ENCODE data around the gene ONECUT3.

Gene ONECUT3

DNA sequence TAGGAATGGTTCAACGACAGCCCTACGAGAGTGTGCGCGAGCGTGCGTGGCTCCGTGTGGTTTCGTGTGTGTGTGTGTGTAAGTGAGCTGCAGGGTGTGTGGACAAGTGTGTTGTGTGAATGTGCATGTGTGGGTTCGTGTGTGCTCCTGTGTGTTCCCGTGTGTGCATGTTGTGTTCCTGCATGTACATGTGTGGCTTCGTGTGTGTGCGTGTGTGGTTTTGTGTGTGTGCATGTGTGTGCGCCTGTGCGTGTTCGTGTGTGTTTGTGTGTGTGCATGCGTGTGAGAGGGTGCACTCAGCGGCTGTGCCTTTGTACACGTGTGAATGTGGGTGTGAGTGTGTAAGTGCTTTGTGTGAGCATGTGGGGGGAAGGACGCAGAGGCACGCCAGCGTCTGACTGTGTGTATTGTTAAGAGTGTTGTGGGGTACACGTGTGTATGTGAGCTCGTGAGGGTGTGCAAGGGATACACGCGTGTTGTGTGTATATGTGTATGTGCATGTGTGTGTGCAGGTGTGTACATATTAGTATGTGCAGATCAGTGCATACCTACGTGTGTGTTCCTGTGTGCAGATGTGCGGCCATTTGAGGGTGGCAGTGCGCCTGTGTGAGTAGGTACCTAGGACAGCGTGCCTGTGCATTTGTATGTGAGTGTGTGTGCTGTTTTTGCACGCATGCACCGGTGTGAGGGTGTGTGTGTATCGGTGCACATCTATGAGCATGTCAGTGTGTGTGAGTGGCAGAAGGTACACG lies 24.3 kb upstream of the ONECUT3 start:
- Histone ChIP-seq H2AFZ (ENCODE audit: low read length) (no peak overlapping the region), H3K79me2 (ENCODE audit: insufficient read depth, low read length) (no peaks in the 10 kb centered on the region), H4K20me1 (ENCODE audit: insufficient read depth, low read length, poor library complexity, severe bottlenecking) (no peaks in the 10 kb centered on the region), H3K4me1 (ENCODE audit: insufficient read depth, low read length, poor library complexity, severe bottlenecking) (no peaks in the 10 kb centered on the region), H3K9me3 (ENCODE audit: insufficient read depth, low read depth, low read length) (no peaks in the 10 kb centered on the region), H3K27me3 (ENCODE audit: insufficient read depth, low read length, poor library complexity, severe bottlenecking) (no peaks in the 10 kb centered on the region), H3K9ac (ENCODE audit: low read depth, low read length, poor library complexity, severe bottlenecking) (no peak overlapping the region), H3K36me3 (ENCODE audit: insufficient read depth, low read length) (no peaks in the 10 kb centered on the region), H3K4me3 (ENCODE audit: low read length, poor library complexity, severe bottlenecking) (no peak overlapping the region), H3F3A (ENCODE audit: low read depth) (no peaks in the 10 kb centered on the region), H3K9me2 (replicated peaks; ENCODE audit: low read depth, low read length) (no peaks in the 10 kb centered on the region), H3K4me2 (ENCODE audit: low read depth, low read length, poor library complexity, severe bottlenecking) (no peak overlapping the region)
- TF ChIP-seq EZH2phosphoT487 (IDR thresholded peaks at IDR 0.05; ENCODE audit: borderline replicate concordance), result no peak
- TF ChIP-seq, protein P1, sequence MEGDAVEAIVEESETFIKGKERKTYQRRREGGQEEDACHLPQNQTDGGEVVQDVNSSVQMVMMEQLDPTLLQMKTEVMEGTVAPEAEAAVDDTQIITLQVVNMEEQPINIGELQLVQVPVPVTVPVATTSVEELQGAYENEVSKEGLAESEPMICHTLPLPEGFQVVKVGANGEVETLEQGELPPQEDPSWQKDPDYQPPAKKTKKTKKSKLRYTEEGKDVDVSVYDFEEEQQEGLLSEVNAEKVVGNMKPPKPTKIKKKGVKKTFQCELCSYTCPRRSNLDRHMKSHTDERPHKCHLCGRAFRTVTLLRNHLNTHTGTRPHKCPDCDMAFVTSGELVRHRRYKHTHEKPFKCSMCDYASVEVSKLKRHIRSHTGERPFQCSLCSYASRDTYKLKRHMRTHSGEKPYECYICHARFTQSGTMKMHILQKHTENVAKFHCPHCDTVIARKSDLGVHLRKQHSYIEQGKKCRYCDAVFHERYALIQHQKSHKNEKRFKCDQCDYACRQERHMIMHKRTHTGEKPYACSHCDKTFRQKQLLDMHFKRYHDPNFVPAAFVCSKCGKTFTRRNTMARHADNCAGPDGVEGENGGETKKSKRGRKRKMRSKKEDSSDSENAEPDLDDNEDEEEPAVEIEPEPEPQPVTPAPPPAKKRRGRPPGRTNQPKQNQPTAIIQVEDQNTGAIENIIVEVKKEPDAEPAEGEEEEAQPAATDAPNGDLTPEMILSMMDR (conservative IDR thresholded peaks at IDR 0.05; ENCODE audit: low read length), result no peak

DNA sequence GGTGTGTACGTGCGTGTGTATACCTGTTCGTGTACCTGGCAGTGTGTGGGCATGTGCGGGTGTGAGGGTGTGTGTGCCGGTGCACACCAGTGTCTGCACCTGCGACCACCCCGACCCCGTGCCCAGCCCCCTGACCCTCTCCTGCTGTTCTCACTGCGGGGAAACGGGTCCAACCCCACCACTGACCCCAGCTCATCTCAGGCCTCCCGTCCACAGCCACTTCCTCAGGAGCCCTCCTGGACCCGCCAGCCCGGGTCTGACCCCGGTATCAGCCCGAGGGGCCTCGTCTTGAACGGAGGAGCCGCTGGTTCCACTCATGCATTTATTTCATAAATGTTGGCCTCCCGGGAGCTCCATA lies 23.8 kb upstream of the ONECUT3 start:
- Histone ChIP-seq H3K36me3 (ENCODE audit: insufficient read depth, low read length) (no peaks in the 10 kb centered on the region), H3K9me3 (ENCODE audit: insufficient read depth, low read depth, low read length) (no peaks in the 10 kb centered on the region), H3K4me1 (ENCODE audit: insufficient read depth, low read length, poor library complexity, severe bottlenecking) (no peaks in the 10 kb centered on the region), H2AFZ (ENCODE audit: low read length) (no peak overlapping the region), H3K79me2 (ENCODE audit: insufficient read depth, low read length) (no peaks in the 10 kb centered on the region), H3K9ac (ENCODE audit: low read depth, low read length, poor library complexity, severe bottlenecking) (no peak overlapping the region), H4K20me1 (ENCODE audit: insufficient read depth, low read length, poor library complexity, severe bottlenecking) (no peaks in the 10 kb centered on the region), H3K27me3 (ENCODE audit: insufficient read depth, low read length, poor library complexity, severe bottlenecking) (no peaks in the 10 kb centered on the region), H3K4me3 (ENCODE audit: low read length, poor library complexity, severe bottlenecking) (no peak overlapping the region), H3F3A (ENCODE audit: low read depth) (no peaks in the 10 kb centered on the region), H3K4me2 (ENCODE audit: low read depth, low read length, poor library complexity, severe bottlenecking) (no peak overlapping the region), H3K9me2 (replicated peaks; ENCODE audit: low read depth, low read length) (no peaks in the 10 kb centered on the region)
- TF ChIP-seq, protein P1 (conservative IDR thresholded peaks at IDR 0.05; ENCODE audit: low read length), result no peak
- TF ChIP-seq EZH2phosphoT487 (IDR thresholded peaks at IDR 0.05; ENCODE audit: borderline replicate concordance), result no peak

- Histone ChIP-seq H4K20me1 (ENCODE audit: insufficient read depth, low read length, poor library complexity, severe bottlenecking) (no peaks in the 10 kb centered on the region), H3F3A (ENCODE audit: low read depth) (no peaks in the 10 kb centered on the region), H3K9me3 (ENCODE audit: insufficient read depth, low read depth, low read length) (no peaks in the 10 kb centered on the region), H3K27me3 (ENCODE audit: insufficient read depth, low read length, poor library complexity, severe bottlenecking) (no peaks in the 10 kb centered on the region), H3K9me2 (replicated peaks; ENCODE audit: low read depth, low read length) (no peaks in the 10 kb centered on the region), H3K4me2 (ENCODE audit: low read depth, low read length, poor library complexity, severe bottlenecking) (no peak overlapping the region), H3K36me3 (ENCODE audit: insufficient read depth, low read length) (no peaks in the 10 kb centered on the region), H3K4me3 (ENCODE audit: low read length, poor library complexity, severe bottlenecking) (no peak overlapping the region), H3K79me2 (ENCODE audit: insufficient read depth, low read length) (no peaks in the 10 kb centered on the region), H2AFZ (ENCODE audit: low read length) (no peak overlapping the region), H3K9ac (ENCODE audit: low read depth, low read length, poor library complexity, severe bottlenecking) (no peak overlapping the region), H3K4me1 (ENCODE audit: insufficient read depth, low read length, poor library complexity, severe bottlenecking) (no peaks in the 10 kb centered on the region)
- TF ChIP-seq EZH2phosphoT487 (IDR thresholded peaks at IDR 0.05; ENCODE audit: borderline replicate concordance), result no peak
- TF ChIP-seq, protein P1 (conservative IDR thresholded peaks at IDR 0.05; ENCODE audit: low read length), result no peak
These were observed 23.1 kb upstream of the ONECUT3 start for GRCh38 chr19:1730157-1730556.

Data from Loucy (cell line).